ENCODE results near the gene AKT1S1. TPM values are rescaled to one million over a fixed set of nuclear protein-coding genes. Genes with fewer than 3 reads are reported as not detected.

The AKT1S1 gene
- total RNA-seq, 4 donors from 2014 or later: 5.5 to 20.3 (median 9.1) TPM

DNA sequence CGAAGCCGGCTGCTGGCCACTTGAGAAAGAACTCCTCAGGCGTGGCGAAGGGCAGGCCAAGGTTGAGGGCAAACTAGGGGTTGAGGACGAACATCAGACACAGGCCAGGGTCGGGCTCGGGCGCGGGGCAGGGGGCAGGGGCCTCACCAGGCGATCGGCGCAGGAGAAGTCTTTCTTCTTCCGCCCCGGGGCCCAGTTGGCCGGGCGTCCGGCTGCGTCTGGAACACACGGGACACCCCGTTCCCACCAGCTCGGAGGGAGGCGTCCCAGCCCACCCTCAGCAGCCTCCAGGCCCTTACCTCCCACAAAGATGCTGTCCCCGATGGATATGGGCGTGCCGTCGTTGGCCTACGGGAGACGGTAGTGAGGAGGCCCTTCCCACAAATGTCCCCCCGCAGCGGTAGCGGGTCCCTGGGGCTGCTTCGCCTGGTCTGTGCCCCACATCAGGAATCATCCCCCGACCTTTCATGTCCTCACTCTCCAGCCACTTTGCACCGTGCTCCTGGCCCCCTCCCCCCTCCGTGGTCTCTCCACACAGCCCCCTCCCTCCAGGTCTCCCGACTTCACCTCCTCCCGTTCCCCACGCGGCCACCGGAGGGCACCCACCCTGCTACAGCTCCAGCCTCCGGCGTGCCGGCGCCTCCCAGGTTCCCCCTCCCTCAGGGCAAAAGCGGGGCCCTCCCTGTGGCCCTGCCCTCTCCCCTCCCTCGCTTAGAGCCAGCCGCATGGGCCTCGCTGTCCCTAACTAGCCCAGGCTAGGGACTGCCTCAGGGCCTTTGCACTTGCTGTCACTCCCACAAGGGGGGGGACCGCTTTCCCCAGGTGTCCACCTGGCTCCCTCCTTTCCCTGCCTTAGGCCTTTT, 14.5 kb downstream of the AKT1S1 start:
- TF ChIP-seq, protein P1, sequence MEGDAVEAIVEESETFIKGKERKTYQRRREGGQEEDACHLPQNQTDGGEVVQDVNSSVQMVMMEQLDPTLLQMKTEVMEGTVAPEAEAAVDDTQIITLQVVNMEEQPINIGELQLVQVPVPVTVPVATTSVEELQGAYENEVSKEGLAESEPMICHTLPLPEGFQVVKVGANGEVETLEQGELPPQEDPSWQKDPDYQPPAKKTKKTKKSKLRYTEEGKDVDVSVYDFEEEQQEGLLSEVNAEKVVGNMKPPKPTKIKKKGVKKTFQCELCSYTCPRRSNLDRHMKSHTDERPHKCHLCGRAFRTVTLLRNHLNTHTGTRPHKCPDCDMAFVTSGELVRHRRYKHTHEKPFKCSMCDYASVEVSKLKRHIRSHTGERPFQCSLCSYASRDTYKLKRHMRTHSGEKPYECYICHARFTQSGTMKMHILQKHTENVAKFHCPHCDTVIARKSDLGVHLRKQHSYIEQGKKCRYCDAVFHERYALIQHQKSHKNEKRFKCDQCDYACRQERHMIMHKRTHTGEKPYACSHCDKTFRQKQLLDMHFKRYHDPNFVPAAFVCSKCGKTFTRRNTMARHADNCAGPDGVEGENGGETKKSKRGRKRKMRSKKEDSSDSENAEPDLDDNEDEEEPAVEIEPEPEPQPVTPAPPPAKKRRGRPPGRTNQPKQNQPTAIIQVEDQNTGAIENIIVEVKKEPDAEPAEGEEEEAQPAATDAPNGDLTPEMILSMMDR (IDR thresholded peaks at IDR 0.05; ENCODE audit: low read depth): no peak

DNA sequence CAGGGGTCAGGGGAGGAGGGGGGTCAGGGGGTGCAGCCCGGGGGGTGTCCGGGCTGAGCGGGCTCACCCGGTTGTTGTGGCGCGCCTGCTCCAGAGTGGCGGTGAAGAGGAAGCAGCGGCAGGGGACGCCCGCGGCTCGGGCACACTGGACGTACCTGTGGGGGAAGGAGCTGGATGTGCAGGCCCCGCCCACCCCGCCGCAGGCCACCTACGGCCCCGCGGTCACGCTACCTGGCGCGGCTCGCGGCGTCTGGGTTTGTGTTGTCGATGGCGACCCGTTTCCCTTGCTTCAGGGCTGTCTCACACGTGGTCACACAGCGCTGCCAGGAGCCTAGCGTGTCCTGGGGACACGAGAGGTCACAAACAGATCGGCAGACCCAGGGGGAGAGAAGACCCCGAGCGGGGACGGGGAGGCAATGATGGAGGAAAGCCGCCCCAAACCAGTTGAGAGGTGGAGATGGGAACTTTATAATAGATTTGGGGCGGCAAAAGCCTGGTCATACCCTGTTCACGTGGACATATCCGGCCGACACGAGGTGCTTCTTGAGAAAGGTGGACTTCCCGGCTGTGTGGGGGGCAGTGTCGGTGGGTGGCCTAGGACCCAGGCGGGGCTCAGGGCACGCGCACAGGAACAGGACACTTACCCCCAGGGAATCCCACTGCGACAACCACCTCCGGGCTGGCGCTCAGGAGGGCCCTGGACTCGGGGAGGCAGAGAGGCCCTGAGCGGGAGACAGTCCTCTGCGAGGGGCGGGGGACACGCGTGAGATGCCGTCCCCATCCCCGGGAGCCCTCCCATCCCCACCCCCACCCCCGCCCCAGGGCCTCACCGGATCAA, 15.4 kb downstream of the AKT1S1 start:
- TF ChIP-seq, protein P1 (IDR thresholded peaks at IDR 0.05; ENCODE audit: low read depth): no peak

DNA sequence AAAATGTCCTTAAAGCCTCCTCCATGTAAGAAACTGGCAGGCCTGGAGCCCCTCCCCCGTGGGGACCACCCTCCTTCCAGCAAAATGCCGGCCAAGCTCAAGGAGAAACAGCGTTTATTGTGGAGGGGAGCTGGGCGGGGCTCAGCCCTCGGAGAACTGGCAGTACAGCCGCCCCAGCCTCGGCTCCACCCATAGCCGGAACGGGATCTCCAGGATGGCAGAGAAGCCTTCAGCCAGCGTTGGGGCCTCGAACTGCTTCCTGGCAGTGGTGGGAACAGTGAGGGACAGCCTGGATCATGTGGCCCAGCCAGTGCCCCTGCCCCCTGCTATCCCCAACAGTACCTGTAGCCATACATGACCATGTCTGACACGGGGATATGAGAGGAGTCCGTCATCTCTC, 16.0 kb downstream of the AKT1S1 start:
- TF ChIP-seq, protein P1 (IDR thresholded peaks at IDR 0.05; ENCODE audit: low read depth): no peak

DNA sequence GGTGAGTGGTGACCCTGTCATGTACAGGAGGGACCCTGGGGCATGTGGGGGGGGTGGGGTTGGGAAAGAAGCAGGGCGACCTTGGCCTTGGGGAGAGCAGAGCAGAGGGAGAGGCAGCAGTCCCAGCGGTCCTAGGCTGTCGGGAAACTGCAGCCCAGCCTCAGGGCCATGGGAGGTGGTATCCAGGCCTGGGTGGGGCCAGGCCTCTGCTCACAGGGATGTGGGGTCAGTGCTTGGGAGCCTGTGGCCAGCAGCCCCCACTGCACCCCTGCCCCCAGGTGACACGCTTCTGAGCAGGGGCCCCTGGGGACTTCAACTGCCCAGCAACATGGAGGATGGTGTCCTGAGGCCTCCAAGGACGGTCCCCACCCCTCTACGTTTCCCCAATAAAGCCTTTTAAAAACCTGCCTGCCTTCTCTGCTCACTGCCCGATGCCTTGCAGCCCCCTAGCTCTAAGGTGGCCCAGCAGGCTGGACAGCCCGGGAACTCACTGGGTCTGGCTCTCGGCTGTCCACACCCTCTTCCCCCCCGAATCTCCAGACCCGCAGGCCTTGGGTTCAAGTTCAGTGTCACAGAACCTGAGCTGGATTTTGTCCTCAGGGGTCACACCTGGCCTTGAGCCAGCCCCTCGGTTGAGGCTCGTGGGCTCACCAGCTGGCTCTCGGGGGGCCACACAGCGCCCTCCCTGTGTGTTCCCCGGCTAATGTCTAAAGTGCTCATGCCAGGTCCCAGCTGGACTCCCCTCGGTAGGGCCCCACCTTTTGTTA, 16.6 kb downstream of the AKT1S1 start:
- TF ChIP-seq, protein P1 (IDR thresholded peaks at IDR 0.05; ENCODE audit: low read depth): no peak

DNA sequence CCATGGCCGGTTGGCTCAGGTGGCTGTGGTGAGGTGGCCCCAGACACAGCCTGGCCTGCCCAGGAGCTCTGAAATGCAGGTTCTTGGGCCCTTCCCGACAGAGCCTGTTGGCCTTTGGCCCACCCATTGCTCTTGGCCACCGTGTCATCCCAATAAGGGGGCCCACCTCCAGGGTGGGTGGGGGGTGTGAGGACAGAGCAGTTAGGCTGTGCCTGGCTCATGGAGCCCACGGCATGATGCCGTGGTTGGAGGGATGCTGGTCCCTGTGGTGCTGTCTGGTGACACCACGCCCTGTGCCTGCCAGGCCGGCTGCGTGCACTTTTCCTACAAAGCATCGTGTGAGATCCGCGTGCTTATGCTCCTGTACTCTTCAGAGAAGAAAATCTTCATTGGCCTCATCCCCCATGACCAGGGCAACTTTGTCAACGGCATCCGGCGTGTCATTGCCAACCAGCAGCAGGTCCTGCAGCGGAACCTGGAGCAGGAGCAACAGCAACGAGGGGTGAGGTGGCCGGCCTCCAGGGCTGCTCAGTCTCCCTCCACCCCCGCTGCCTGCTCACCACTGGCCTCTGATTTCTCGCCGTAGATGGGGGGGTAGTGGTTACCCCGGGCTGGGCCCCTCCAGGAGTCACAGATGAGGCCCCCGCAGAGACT, 17.3 kb downstream of the AKT1S1 start:
- TF ChIP-seq, protein P1 (IDR thresholded peaks at IDR 0.05; ENCODE audit: low read depth): no peak

DNA sequence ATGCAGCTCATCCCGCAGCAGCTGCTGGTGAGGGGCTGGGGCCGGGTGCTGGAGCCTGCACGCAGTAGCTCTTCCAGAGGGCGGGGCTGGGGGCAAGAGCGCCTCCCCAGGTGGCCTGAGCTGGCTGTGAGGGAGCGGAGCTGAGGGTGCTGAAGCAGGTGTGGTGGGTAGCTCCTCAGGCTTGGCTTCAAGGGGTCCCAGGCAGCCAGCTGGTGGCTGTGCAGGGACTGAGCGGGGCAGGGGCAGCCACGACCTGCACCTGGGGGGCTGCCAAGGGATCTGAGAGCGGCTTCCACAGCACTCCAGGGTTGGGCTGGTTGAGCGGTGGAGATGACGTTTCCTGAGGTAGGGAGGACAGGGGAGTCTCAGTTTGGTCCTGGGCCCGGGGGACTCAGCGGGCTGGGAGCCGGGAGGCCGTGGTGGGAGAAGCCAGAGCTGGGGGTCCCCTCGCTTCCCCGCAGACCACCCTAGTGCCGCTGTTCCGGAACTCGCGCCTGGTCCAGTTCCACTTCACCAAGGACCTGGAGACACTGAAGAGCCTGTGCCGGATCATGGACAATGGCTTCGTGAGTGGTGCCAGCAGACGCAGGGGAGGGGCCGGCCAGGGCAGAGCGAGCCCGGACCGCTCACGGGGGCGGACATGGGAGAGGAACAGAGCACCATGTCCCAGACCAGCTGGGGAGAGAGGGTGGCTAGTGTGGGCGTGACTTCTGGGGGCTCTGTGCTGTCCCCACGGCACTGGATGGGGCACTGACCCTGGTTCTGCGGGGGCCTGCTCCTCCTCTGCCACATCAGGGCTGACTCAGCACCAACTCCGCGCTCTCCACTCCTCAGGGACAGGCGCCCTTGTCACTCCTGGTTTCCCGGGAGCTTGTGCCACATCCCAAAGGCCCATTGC, 18.8 kb downstream of the AKT1S1 start:
- TF ChIP-seq, protein P1 (IDR thresholded peaks at IDR 0.05; ENCODE audit: low read depth): no peak
